Left hindlimb (tissue), 1 donor: ENCODE results near the gene SINHCAF.

Source experiments
- DNase-seq: peaks from one replicate; pipeline ENCODE4 v3.0.0-alpha.2; 2018

SINHCAF gene

GRCh38 chr12:31331242-31331641 is 5.3 kb upstream of the SINHCAF start:
- DNase-seq: no peak

GRCh38 chr12:31326736-31327659 is 1.0 kb upstream of the SINHCAF start:
- no peak for DNase-seq

GRCh38 chr12:31325524-31325875 is 450 bp downstream of the SINHCAF start:
- no peak for DNase-seq

- DNase-seq: peak; percentile 72
Observed at GRCh38 chr12:31324845-31325523, 966 bp downstream of the SINHCAF start.

- DNase-seq: peak; percentile 80
Observed at GRCh38 chr12:31324116-31324844, 1.7 kb downstream of the SINHCAF start.

GRCh38 chr12:31323391-31324115 is 2.4 kb downstream of the SINHCAF start:
- DNase-seq: no peak

GRCh38 chr12:31322801-31323207 is 3.1 kb downstream of the SINHCAF start:
- DNase-seq: no peak

GRCh38 chr12:31321897-31322228 is 4.1 kb downstream of the SINHCAF start:
- no peak for DNase-seq

GRCh38 chr12:31321186-31321896 is 4.6 kb downstream of the SINHCAF start:
- no peak for DNase-seq

- no peak for DNase-seq
Observed at GRCh38 chr12:31318657-31319269, 7.2 kb downstream of the SINHCAF start.

GRCh38 chr12:31317471-31318395 is 8.2 kb downstream of the SINHCAF start:
- DNase-seq: no peak

GRCh38 chr12:31316891-31317290 is 9.1 kb downstream of the SINHCAF start:
- DNase-seq: no peak

GRCh38 chr12:31315784-31316465 is 10.0 kb downstream of the SINHCAF start:
- DNase-seq: no peak

GRCh38 chr12:31315044-31315715 is 10.8 kb downstream of the SINHCAF start:
- no peak for DNase-seq

- no peak for DNase-seq
Observed at GRCh38 chr12:31312431-31312830, 13.5 kb downstream of the SINHCAF start.

GRCh38 chr12:31311634-31312258 is 14.2 kb downstream of the SINHCAF start:
- no peak for DNase-seq

GRCh38 chr12:31310488-31310887 is 15.5 kb downstream of the SINHCAF start:
- DNase-seq: no peak

GRCh38 chr12:31309279-31309678 is 16.7 kb downstream of the SINHCAF start:
- DNase-seq: no peak

- no peak for DNase-seq
Observed at GRCh38 chr12:31308116-31308515, 17.8 kb downstream of the SINHCAF start.
